Measurements from ENCODE around the gene COPE.
"Not testable (repeated sequence)": the region's sequence is repeated elsewhere in the genome, so short reads cannot be mapped to it uniquely, and the experiment has no call there.

The COPE gene

DNA sequence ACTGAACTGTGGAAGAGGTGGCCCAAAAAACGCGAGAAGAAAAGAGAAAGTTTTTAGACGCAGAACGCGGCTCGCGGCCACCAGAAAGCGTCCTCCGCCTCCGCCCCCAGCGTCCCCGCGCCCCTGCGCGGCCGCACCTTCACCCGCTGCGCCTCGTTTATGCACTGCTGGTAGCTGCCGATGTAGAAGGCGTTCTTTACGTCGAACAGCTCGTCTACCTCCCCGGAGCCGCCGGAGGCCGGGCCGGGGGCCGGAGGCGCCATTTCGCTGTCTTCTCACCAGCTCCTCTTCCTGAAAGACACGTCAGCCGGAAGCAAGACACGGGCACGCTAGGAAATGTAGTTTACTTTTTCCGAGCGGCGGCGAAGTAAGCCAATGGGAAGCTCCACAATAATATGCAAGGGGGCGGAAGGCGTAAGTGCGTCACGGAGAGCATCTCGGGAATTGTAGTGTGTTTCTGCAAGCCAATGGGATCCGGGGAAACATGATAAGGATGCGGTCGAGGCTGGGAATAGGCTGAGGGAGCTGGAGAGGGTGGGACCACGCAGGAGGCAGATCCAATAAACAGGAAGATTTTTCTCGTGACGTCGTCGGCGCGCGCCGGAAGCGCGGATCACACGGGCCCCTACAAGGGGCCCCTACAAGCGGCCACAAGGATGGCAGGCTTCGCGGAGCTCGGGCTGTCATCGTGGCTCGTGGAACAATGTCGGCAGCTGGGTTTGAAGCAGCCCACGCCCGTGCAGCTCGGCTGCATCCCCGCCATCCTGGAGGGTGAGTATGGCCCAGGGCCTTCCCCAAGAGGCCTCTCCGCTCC is at the start of gene COPE, which contains the start of gene DDX49:
Gene COPE, minus strand, starts transcription at position 302 of the 814 bp plus-strand sequence. Its CDS starts 39 bp downstream, at position 263.
Gene DDX49, plus strand, starts transcription at position 630 of the 814 bp plus-strand sequence. Its CDS starts 27 bp downstream, at position 657.
- peak; percentile 100 for DNase-seq

DNA sequence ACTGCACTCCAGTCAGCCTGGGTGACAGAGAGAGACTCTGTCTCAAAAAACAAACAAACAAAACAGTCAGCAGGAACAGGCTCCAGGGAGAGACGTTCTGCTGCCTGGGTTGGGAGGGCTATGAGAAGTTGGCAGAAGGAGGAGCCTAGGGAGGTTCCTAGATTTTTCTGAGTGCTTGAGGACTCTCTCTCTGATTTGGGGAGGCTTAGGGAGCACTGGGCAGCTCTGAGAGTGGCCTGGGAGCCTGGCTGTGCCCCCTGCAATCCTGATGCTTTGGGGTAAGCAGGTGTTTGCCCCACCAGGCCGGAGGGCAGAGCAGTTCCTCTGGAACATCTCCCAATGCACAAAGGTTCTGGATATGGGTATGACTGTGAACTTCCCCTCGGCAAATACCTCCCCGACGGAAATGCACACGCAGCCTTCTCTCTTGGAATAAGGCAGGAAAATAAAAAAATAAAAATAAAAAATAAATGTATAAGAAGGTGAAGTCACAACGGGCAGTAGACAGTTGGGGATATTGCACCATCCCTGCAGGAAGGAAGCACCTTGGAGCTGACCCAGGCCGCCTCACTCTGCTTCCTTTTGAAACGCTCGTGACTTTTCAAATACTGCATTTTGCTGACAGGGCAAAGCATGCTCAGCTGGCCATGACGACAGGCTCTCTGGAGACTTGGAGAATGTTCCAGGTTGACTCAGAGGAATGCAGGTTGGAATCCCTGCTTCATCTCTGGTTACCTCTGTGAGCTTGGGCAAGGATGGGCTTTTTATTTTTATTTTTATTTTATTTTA is 48.4 kb upstream of the COPE start:
- DNase-seq = no peak

DNA sequence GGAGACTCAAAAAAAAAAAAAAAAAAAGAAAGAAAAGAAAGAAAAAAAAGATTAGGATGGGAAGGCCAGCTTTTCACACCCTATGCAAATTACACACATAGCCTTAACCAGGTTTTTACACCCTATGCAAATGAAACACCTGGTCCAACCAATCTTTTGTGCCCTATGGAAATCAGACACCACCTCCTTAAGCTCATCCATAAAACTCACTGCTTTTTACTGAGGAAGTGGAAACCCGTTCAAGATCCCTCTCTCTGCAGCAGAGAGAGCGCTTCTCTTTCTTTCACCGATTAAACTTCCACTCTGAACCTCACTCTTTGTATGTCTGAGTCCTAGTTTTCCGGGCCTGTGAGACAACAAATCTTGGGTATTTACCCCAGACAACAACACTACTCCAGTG is 47.1 kb upstream of the COPE start:
- no peak for DNase-seq

DNA sequence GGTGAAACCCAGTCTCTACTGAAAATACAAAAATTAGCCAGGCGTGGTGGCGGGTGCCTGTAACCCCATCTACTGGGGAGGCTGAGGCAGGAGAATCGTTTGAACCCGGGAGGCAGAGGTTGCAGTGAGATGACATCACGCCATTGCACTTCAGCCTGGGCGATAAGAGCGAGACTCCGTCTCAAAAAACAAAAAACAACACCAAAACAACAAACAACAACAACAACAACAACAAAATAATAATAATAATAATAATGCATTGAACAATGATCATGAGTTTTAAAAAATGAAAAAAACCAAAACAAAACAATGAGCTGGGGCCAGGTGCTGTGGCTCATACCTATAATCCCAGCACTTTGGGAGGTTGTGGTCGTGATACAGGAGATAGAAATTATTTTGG is 44.9 kb upstream of the COPE start:
- no peak for DNase-seq

DNA sequence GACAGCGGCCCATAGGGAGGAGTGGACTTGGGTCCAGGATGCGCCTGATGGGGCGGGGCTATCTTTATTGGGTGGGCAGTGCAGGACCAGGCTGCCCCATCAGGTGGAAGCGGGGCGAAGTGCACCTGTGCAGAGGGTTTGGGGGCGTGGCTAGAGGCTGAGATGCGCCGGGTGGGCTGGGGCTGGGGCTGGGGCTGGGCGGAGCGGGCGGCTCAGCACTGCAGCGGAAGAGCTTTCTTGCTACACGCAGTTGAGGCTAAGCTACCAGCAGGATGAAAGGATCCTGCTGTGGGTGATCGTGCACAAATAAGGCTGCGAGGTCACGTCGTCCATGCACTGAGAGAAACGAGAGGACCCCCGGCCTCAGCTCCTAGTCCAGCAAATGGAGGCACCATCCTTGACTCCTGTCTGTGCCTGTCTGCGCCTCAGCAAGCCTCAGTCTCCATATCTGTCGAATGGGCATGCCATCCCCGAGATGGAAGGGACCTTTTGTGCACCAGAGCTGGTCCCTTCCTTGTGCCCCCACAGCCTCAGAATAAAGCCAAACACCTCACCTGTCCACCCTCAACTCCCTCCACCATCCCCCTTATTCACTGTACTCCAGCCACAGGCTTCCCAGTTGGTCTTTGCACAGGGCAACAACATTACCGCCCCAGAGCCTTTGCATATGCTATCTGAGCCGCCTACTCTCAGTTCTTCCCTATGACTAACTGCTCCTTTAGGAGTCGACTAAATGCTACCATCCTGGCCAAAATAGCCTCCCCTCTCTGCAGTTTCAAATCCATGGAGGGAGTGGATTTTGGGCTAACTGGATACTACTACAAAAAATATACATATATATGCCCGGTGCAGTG is 42.8 kb upstream of the COPE start:
- DNase-seq = no peak

DNA sequence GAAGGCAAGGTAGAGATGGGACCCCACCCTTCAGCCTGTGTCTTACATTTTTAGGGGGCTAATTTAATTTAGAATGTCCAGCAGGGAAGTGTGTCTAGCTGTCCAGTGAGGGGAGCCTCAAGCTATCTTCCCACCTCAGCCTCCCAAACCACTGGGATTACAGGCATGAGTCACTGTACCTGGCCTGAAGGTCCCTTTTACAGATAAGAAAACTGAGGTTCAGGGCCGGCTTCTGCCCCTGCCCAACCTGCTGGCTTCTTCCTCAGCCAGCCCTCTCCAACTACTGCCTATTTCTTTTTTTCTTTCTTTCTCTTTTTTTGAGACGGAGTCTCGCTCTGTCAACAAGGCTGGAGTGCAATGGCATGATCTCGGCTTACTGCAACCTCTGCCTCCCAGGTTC is 41.2 kb upstream of the COPE start:
- DNase-seq = no peak

DNA sequence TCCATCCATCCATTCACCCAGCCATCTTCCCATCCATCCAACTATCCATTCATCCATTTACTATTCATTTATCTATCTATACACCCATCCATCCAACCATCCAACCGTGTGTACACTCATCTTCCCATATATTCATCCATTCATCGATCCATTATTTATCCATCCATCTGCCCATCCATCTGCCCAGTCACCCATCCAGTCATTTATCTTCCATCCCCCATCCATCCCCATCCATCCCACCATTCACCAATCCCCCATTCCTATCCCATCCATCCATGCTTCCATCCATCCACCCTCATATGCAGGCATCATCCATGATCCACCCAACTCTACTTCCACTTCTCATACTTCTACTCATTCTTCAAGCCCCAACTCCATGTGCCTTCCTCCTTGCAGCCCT is 35.9 kb upstream of the COPE start:
- no peak for DNase-seq

DNA sequence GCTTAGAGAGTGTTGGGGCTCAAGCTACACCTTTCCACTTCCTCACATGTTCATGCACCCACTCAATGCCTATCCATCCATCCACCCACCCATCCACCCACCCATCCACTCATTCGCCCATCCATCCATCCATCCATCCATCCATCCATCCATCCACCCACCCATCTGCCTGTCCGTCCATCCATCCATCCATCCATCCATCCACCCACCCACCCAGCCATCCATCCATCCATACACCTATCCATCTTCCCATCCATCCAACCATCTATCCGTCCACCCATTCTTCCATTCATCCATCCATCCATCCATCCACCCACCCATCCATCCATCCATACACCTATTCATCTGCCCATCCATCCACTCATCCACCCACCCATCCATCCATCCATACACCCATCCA is 34.9 kb upstream of the COPE start:
- DNase-seq = no peak

DNA sequence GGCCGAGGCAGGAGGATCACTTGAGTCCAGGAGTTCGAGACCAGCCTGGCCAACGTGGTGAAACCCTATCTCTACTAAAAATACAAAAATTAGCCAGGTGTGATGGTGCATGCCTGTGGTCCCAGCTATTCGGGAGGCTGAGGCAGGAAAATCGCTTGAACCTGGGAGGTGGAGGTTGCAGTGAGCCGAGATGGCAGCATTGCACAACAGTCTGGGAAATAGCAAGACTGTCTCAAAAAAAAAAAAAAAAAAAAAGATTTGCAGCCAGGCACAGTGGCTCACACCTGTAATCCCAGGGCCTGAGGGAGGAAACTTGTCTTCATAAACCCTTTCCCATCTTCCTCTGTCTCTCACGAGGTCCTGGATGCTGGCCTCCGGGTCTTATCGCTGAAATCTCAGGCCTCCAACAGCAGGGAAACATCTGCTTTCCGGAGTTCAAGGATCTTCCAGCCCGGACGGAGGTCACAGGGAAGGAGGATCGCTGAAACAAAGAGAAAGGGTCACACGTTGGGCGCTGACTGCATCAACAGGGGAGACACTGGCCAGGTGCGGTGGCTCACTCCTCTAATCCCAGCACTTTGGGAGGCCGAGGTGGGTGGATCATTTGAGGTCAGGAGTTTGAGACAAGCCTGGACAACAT is 33.3 kb upstream of the COPE start:
- not testable (repeated sequence) for DNase-seq

DNA sequence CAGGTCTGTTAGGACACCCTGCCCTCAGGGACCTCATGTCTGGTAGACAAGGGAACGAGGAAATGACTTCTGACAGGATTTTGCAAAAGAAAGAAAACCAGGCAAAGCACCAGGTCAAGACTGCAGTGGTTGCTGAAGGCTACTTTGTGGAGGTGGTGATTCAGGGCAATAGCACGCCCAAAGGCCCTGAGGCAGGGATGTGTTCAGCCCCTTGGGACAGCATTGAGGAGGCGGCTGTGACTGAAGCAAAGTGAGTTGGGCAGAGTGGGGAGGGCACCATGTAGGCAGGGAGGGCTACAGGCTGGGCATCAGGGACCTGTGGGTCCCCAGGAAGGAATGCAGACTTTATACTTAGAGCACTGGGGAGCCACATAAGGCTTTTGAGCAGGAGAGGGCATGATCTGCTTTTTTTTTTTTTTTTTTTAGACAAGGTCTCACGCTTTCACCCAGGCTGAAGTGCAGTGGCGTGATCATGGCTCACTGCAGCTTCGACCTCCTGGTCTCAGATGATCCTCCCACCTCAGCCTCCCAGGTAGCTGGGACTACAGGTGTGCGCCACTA is 32.6 kb upstream of the COPE start:
- no peak for DNase-seq

DNA sequence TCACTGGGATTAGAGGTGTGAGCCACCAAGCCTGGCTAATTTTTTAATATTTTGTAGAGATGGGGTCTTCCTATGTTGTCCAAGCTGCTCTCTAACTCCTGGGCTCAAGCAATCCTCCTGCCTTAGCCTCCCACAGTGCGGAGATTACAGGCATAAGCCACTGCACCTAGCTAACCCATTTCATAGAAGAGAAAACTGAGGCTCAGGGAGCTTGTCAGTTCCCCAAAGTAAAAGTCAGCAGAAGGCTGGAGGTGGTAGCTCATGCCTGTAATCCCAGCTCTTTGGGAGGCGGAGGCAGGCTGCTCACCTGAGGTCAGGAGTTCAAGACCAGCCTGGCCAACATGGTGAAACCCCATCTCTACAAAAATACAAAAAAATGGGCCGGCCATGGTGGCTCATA is 30.7 kb upstream of the COPE start:
- DNase-seq = no peak

DNA sequence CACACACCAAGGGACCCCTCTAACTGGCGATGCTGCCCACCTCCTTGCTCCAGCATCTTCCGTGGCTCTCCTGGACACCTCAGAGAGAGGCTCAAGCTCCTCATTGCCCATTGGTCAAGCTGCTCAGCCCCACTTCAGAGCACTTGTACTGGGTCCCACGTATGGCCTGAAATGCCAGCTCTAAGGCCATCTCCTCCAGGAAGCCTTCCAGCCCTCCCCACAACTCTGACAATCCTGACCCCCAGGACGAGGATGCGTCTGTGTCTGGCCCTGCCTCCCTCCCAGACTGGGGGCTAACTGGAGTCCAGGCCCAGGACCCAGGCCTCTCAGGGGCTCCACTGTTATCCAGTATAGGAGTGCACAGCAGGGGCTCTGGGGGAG is 29.8 kb upstream of the COPE start:
- DNase-seq = no peak

DNA sequence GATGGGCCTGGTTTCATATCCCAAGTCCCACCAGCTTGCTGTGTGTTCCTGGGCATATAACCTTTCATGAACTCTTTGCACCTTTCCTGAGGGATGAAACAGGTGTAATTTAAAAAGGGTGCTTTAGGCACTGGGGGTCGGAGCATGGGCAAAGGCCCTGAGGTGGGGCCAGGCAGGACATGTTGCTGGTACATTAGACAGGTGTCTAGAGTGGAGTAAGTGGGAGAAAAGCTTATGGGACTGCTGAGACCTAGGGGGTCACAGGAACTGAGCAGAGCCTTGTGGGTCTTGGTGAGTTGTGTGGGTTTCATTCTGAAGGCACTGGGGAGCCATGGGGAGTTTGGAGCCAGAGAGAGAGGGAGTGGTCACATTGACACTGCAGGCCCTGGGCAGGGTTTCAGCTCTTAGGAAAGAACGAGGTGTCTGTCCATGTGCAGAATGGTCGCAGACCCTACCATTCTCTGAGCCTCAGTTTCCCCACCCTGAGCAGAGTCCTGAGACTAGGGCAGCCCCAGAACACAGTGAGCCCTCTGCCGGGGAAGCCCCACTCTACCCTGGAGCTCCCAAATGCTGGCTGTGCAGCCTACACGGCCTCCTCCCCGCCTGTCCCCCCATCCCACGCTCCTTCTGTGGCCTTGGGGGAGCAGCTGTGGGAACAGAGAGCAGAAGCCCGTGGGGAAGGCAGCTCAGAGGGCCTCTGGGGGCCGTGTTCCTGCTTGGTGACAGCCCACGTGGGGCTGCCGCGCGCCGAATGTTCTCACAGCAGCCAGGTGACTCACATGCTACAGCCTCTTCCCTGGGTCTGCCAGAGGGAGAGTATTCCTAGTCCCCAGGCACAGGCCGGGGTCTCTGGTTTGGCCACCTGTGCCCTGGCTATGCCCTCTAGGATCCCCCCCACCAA is 29.1 kb upstream of the COPE start:
- DNase-seq = no peak

DNA sequence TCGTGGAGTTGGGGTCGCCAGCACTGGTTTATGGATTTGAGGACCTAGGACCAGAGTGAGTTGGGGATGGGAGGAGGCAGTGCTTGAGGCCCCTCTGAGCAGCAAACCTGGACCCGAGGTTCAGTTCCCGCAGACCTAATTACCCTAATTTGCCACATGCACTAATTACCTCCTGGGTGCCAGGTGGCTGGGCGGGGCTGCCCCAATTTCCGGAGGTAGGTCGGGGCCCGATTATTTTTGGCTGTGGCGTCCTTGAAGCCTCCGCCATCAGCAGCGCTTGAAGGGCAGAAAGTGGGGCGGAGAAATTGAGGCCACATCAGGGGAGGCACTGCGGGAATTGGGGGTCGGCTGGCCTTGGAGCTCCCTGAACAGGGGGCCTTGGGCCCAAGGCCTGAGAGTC is 27.7 kb upstream of the COPE start:
- no peak for DNase-seq

DNA sequence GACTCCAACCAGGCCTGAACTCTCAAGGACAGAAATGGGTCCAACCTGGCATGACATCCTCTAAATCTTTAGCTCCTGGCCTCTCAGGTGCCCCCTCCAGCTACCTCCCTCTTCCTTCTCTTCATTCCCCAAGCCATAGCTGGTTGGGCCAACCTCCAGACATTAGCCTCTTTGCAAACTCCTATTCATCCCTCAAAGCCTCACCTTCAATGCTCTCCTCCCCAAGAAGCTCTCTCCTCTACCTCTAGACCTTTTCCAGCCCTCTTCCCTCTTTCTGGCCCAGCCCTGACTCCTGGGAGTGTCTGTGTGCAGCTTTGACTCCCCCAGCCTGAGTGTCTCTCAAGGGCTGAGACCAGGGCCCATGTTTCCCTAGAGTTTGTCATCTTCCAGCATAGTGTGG is 27.1 kb upstream of the COPE start:
- DNase-seq = no peak

DNA sequence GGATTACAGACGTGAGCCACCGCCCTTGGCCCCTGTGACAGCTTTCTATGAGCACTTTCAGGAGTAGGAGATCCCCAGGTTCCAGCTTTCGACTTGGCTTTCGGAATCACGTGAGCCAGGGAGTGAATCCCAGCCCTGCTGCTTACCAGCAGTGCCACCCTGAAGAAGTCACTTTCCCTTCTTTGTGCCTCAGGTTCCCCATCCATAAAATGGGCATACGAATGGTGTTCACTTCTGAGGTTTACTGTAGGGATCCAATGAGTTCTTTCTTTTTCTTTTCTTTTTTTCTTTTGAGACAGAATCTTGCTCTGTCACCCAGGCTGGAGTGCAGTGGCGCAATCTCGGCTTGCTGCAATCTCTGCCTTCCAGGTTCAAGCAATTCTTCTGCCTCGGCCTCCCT is 26.1 kb upstream of the COPE start:
- no peak for DNase-seq

DNA sequence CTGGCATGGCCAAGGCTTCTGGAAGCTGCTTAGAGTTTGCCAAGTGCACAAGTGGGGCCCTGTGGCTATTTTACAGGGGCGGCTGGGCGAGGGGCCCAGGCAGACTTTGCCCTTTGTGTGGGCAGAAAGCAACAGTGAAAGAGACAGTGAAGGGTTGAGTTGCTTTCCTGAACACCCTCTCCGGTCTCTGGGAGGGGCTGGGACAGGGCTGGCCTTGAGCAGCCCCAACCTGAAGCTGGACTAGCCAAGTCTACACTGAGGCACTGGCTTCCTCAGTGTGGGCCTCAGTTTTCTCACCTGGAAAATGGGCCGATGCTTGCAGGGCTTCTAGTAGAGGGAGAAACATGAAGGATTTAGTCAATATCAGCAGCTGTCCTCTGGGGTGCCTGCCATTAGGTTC is 24.3 kb upstream of the COPE start:
- DNase-seq = no peak

DNA sequence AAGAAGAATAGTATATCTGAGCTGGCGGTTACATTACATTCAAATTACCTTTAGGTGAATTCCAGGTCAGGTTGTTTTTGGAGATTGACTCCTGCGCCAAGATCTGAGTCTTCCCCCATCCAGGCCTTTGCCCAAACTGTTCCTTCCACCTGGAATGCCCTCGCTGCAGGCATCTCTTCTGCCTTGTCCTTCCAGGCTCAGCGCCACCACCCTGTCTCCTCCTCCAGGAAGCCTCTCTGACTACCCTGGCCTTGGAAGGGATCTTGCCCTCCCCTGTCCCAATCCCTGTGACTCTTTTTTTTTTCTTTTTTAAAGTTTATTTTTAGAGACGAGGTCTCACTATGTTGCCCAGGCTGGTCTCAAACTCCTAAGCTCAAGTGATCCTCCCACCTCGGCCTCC is 23.5 kb upstream of the COPE start:
- DNase-seq = no peak

DNA sequence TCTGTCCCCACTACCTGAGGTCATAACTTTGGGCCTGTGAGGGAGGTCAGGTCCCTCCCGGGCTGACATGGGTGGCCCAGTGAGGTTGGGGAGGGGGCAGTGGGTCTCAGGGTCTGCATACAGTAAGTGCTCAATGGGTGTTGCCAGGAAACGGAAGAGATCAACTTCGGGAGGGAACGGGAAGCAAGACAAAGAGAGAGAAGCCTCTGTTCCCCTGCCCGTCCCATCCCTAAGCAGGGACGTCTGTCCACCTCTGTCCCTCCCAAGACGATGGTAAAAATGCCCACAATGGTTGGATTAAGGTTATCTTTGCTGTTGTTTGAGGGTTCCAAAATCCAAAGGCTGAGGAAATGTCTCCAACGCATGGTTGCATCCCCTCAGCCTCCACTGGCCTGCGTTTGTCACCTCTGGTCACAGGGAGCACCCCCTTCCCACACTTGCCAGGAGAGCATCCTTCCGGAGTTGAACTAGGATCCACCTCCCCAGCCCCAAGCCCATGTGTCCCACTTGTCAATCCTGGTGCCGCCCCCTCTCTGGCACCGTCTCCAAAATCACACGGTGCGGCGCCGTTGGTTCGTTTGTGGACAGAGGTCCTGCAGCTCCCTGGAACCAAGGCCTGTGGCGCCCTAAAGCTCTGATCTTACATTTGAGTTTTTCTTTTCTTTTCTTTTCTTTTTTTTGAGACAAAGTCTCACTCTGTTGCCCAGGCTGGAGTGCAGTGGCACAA is 22.6 kb upstream of the COPE start:
- DNase-seq = no peak

DNA sequence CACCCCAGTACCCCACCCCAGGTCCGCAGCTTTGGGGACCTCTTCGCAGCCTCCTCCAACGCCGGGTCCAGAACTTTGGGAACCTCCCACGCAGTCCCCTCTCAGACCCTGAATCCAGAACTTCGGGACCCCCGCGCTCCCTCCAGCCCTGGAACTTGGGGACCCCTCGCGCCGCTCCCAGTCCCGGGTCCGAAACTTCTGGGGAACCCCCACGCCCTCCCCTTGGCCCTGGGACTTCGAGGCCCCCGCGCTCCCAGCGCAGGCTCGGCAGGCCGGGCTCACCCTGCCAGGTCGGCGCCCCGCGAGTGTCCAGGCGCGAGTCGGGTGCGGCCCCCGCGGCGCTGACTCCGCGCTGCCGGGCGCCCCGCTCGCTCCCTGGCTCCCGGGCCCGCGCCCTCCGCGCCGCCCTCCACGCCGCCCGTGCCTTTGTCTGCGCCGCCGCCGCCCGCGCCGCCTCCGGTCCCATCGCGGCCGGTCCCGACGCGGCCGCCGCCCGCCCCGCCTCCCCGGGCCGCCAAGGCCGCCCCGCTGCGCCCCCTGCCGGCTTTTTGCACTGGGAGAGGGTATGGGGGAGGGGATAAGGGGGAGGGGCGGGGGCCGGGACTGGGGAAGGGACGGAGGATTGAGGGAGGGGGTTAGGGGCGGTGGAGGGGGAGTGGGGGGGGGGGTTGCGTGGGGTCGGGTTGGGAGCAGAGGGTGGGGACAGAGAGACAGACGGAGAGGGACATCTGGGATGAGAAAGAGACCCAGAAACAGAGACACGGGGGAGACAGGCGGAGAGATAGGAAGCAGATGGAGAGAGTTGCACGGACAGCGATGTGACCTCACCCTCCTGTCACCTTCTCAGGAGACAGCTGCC is 21.8 kb upstream of the COPE start, which contains the start of gene HOMER3:
Gene HOMER3, minus strand, starts transcription at position 449 of the 859 bp plus-strand sequence. CDS start 2,235 bp downstream, outside the sequence.
- peak; percentile 40 for DNase-seq

Measured in NCI-H1092 treated with DMSO at 0.1 percent for 48 hours (cell line).